HepG2 (cell line): ENCODE measurements around the gene SNX12. TPM values are rescaled to one million over a fixed set of nuclear protein-coding genes. Genes with fewer than 3 reads are reported as not detected.

Experiments
- ARID4A ChIP-seq: sonication (generic); formaldehyde crosslinking; IDR thresholded peaks from 2 replicates; pipeline ENCODE4 v1.5.0; 2020; ENCODE audit warnings: mild to moderate bottlenecking, missing genetic modification reagents, borderline replicate concordance
- BHLHE40 ChIP-seq: IDR thresholded peaks from 2 replicates; pipeline ENCODE4 v1.6.1; 2011; ENCODE audit warnings: low read length, improper control_type of control experiment
- DRAP1 ChIP-seq: IDR thresholded peaks from 2 replicates; pipeline ENCODE4 v1.6.1; 2016; ENCODE audit warnings: missing genetic modification reagents, missing compliant biosample characterization
- GMEB2 ChIP-seq: IDR thresholded peaks from 2 replicates; pipeline ENCODE4 v1.6.1; 2016; ENCODE audit warnings: missing biosample characterization, missing genetic modification reagents, low read depth
- KIAA2018 ChIP-seq: sonication (generic); formaldehyde crosslinking; IDR thresholded peaks from 2 replicates; pipeline ENCODE4 v1.5.0; 2020; ENCODE audit warnings: mild to moderate bottlenecking, missing genetic modification reagents, borderline replicate concordance
- MXI1 ChIP-seq: IDR thresholded peaks from 3 replicates; pipeline ENCODE4 v1.6.1; 2012; ENCODE audit warnings: low read depth, low read length, inconsistent platforms, borderline replicate concordance
- RAD51 ChIP-seq: fragments of 450-650 bp; IDR thresholded peaks from 2 replicates; pipeline ENCODE4 v1.6.1; 2016; ENCODE audit warnings: borderline replicate concordance
- polyA plus RNA-seq, 8 experiments: library from polyadenylated mRNA; depleted of rRNA in 3 of 8; stranded (reverse) in 7 of 8; unstranded in 1 of 8; fragments of >200 nt; fragmentation: Illumina TruSeq in 4 of 8; extraction: Trizol in 4 of 8; gene quantifications; 2 replicates each; pipeline versions ENCODE4 v1.2.1 to v1.2.3, GENCODE V29; 2011 to 2016; ENCODE audit warnings: low read depth in 4 of 8, missing spikeins in 1 of 8, mixed read lengths in 1 of 8; ENCODE audit not compliant: insufficient read depth in 1 of 8
- total RNA-seq, 5 experiments: library from RNA; depleted of rRNA; stranded (reverse); fragments of >200 nt; fragmentation: Illumina TruSeq; extraction: Trizol; gene quantifications; 2 replicates each; pipeline ENCODE4 v1.2.3, GENCODE V29; 2016; ENCODE audit warnings: low read depth in 1 of 5

SNX12 gene
- total and polyA plus RNA-seq, 2 of the 13 experiments (the other 11 are each of a cell fraction or from before 2014, with no cell fraction given), result 30.3 to 42.2 TPM

GRCh38 chrX:71068044-71068918, at the start of gene SNX12 (continued):
- TF ChIP-seq ARID4A (CRISPR knock-in tag) (peak; percentile 75), RAD51 (no peak), BHLHE40 (peak; percentile 81), GMEB2 (peak; percentile 97), DRAP1 (CRISPR knock-in tag) (peak; percentile 54), MXI1 (no peak; the same call in 2 of the 3 replicates), KIAA2018 (CRISPR knock-in tag) (no peak)
